A549 (cell line): ENCODE data around the gene PROM2. TPM values are rescaled to one million over a fixed set of nuclear protein-coding genes. Genes with fewer than 3 reads are reported as not detected.

Experiments
- ATAC-seq, 2 experiments: fragments of 200-7000 bp in 1 of 2; fragments of >200 bp in 1 of 2; cut with Nextera tagmentation in 1 of 2; cut with Tn5 transposase in 1 of 2; 3 replicates each; pipeline versions ENCODE4 v1.8.0 to v1.9.1; 2018 to 2020; ENCODE audit warnings: mild to moderate bottlenecking in 1 of 2, moderate library complexity in 1 of 2
- CTCF ChIA-PET: fragments of 300-600 bp; sonication (Branson Sonifier 250); formaldehyde crosslinking; extraction: SDS; loops from one replicate; lab custom pipeline; 2021; ENCODE audit warnings: antibody characterized with exemption, inconsistent platforms; lab: Yijun Ruan, JAX
- POLR2A ChIA-PET: fragments of 350-600 bp; formaldehyde crosslinking; extraction: SDS; loops from one replicate; lab custom pipeline; 2021; ENCODE audit warnings: antibody characterized with exemption, inconsistent platforms; lab: Yijun Ruan, JAX
- DNase-seq, 2 experiments: peaks; one replicate each; pipeline versions ENCODE4 v3.0.0 to v3.0.0-alpha.2; 2011 to 2016; ENCODE audit warnings: low read depth in 1 of 2, low spot score in 1 of 2
- FAIRE-seq: peaks from 2 replicates; lab custom pipeline; 2011; peaks lifted over from hg19 to GRCh38; lab: Jason Lieb, UNC
- H3K27ac ChIP-seq, 2 experiments: fragments of >200 bp; sonication (Bioruptor Twin); formaldehyde crosslinking; 3 replicates each; pipeline ENCODE4 v1.5.1; 2016 to 2017
- H3K4me1 ChIP-seq: fragments of >200 bp; sonication (Bioruptor Twin); formaldehyde crosslinking; 3 replicates; pipeline ENCODE4 v1.6.1; 2016
- H3K4me2 ChIP-seq: fragments of >200 bp; sonication (Bioruptor Twin); formaldehyde crosslinking; 3 replicates; pipeline ENCODE4 v1.6.1; 2016
- H3K4me3 ChIP-seq: fragments of >200 bp; sonication (Bioruptor Twin); formaldehyde crosslinking; 3 replicates; pipeline ENCODE4 v1.5.1; 2016
- H3K9me3 ChIP-seq: fragments of >200 bp; sonication (Bioruptor Twin); formaldehyde crosslinking; 3 replicates; pipeline ENCODE4 v1.6.1; 2016
- CBX2 ChIP-seq: fragments of 200-600 bp; sonication (generic); IDR thresholded peaks from 2 replicates; pipeline ENCODE4 v1.6.1; 2016; ENCODE audit warnings: low read depth, mild to moderate bottlenecking, borderline replicate concordance
- CHD4 ChIP-seq: fragments of 200-600 bp; sonication (generic); IDR thresholded peaks from 2 replicates; pipeline ENCODE4 v1.6.1; 2016; ENCODE audit warnings: antibody characterized with exemption, mild to moderate bottlenecking, borderline replicate concordance
- FOSB ChIP-seq: fragments of 250-450 bp; sonication (Bioruptor Pico); IDR thresholded peaks from 2 replicates; pipeline ENCODE4 v1.5.0; 2020; ENCODE audit warnings: mild to moderate bottlenecking, moderate library complexity
- GATA3 ChIP-seq: IDR thresholded peaks from 2 replicates; pipeline ENCODE4 v1.6.1; 2012; ENCODE audit warnings: borderline replicate concordance
- HOXA7 ChIP-seq: fragments of 250-450 bp; sonication (Bioruptor Pico); IDR thresholded peaks from 2 replicates; pipeline ENCODE4 v1.5.0; 2020; ENCODE audit warnings: mild to moderate bottlenecking, moderate library complexity
- JUNB ChIP-seq: fragments of >200 bp; sonication (Bioruptor Twin); formaldehyde crosslinking; IDR thresholded peaks from 2 replicates; pipeline ENCODE4 v1.6.1; 2016
- KDM1A ChIP-seq: fragments of 200-600 bp; sonication (generic); IDR thresholded peaks from 2 replicates; pipeline ENCODE4 v1.6.1; 2016; ENCODE audit warnings: low read depth, mild to moderate bottlenecking
- MAFK ChIP-seq: fragments of 450-650 bp; IDR thresholded peaks from 2 replicates; pipeline ENCODE4 v1.6.1; 2014; ENCODE audit not compliant: partially characterized antibody
- MYC ChIP-seq: IDR thresholded peaks from 2 replicates; pipeline ENCODE4 v1.6.1; 2012; ENCODE audit warnings: mild to moderate bottlenecking, inconsistent platforms, low read length, improper control_type of control experiment, borderline replicate concordance
- PHF8 ChIP-seq: fragments of 200-600 bp; sonication (generic); IDR thresholded peaks from 2 replicates; pipeline ENCODE4 v1.6.1; 2016; ENCODE audit warnings: low read depth, mild to moderate bottlenecking, antibody characterized with exemption, moderate library complexity, borderline replicate concordance
- RNF2 ChIP-seq: fragments of 200-600 bp; sonication (generic); IDR thresholded peaks from 2 replicates; pipeline ENCODE4 v1.6.1; 2016; ENCODE audit warnings: low read depth, mild to moderate bottlenecking, antibody characterized with exemption, moderate library complexity, borderline replicate concordance
- SMC3 ChIP-seq: fragments of >200 bp; sonication (Bioruptor Twin); formaldehyde crosslinking; IDR thresholded peaks from 3 replicates; pipeline ENCODE4 v1.6.1; 2018; ENCODE audit warnings: inconsistent platforms
- TFCP2L1 ChIP-seq: fragments of 250-450 bp; sonication (Bioruptor Pico); IDR thresholded peaks from 2 replicates; pipeline ENCODE4 v1.5.0; 2021; ENCODE audit warnings: mild to moderate bottlenecking
- TP53 ChIP-seq: fragments of 250-450 bp; sonication (Bioruptor Pico); IDR thresholded peaks from 2 replicates; pipeline ENCODE4 v1.5.0; 2021; ENCODE audit warnings: mild to moderate bottlenecking, moderate library complexity
- ZNF302 ChIP-seq: fragments of 250-450 bp; sonication (Bioruptor Pico); IDR thresholded peaks from 2 replicates; pipeline ENCODE4 v1.9.0; 2021; ENCODE audit warnings: inconsistent platforms, mild to moderate bottlenecking, moderate library complexity
- WGBS: methylation state at CpG from one replicate; pipeline ENCODE4 v1.1.6; 2017; ENCODE audit errors: missing lambda C conversion rate; 5-methylcytosine and 5-hydroxymethylcytosine counted together
- polyA plus RNA-seq, 4 experiments: library from polyadenylated mRNA; depleted of rRNA in 3 of 4; stranded (reverse); fragments of >200 nt; fragmentation: RNase III in 1 of 4; extraction: RNeasy Plus Mini Kit Qiagen cat#74134 plus additional on column Dnase treatment in 1 of 4; gene quantifications; 2 replicates in 3 of 4; 3 replicates in 1 of 4; pipeline ENCODE4 v1.2.3, GENCODE V29; 2011 to 2017
- TF ChIP-seq, protein P1 (sequence below): fragments of 200-600 bp; sonication (generic); IDR thresholded peaks from 2 replicates; pipeline ENCODE4 v1.6.1; 2016; ENCODE audit warnings: antibody characterized with exemption, mild to moderate bottlenecking, moderate library complexity
- TF ChIP-seq, protein P2 (sequence below): IDR thresholded peaks from 2 replicates; pipeline ENCODE4 v1.6.1; 2012; ENCODE audit warnings: low read depth, borderline replicate concordance
- TF ChIP-seq, protein P3 (sequence below): IDR thresholded peaks from 2 replicates; pipeline ENCODE4 v1.6.1; 2012

PROM2 gene
- polyA plus RNA-seq, 2 of the 4 experiments (the other 2 are of a cell fraction) = 0.08 to 0.09 TPM

GRCh38 chr2:95283562-95283961 lies 9.3 kb downstream of the PROM2 start:
- FAIRE-seq (no peak), DNase-seq (no peak), ATAC-seq (no peak)
- ChIA-PET CTCF (interaction anchor here (0.7 kb wide), 1 partner anchor 203 kb away, joined by 4 read pairs; no protein-coding TSS in a partner anchor), POLR2A (no interaction called here)
- H3K27ac ChIP-seq = no peak overlapping the region
- no peaks in the 10 kb centered on the region for H3K4me1 ChIP-seq
- WGBS = 68% methylated on average over 4 of the region's 4 CpGs
- peaks cover 7% of the 10 kb centered on the region; the same call in 2 of the 3 replicates for H3K9me3 ChIP-seq
- TF ChIP-seq SMC3 (no peak), CHD4 (no peak), GATA3 (no peak), FOSB (no peak), MYC (no peak), JUNB (no peak)
- no peak overlapping the region for H3K4me2 ChIP-seq
- no peak overlapping the region for H3K4me3 ChIP-seq

GRCh38 chr2:95284886-95285541 lies 10.8 kb downstream of the PROM2 start:
- no peak overlapping the region for H3K27ac ChIP-seq
- FAIRE-seq (no peak), DNase-seq (no peak)
- peaks cover 16% of the 10 kb centered on the region; the same call in 2 of the 3 replicates for H3K9me3 ChIP-seq
- CTCF ChIA-PET = interaction anchor here (0.6 to 0.9 kb wide), 4 partner anchors 10 to 130 kb away, joined by 3 read pairs; no protein-coding TSS in a partner anchor
- no peak overlapping the region for H3K4me2 ChIP-seq
- TF ChIP-seq MAFK (no peak), TP53 (CRISPR knock-in tag) (no peak)
- TF ChIP-seq, protein P1, sequence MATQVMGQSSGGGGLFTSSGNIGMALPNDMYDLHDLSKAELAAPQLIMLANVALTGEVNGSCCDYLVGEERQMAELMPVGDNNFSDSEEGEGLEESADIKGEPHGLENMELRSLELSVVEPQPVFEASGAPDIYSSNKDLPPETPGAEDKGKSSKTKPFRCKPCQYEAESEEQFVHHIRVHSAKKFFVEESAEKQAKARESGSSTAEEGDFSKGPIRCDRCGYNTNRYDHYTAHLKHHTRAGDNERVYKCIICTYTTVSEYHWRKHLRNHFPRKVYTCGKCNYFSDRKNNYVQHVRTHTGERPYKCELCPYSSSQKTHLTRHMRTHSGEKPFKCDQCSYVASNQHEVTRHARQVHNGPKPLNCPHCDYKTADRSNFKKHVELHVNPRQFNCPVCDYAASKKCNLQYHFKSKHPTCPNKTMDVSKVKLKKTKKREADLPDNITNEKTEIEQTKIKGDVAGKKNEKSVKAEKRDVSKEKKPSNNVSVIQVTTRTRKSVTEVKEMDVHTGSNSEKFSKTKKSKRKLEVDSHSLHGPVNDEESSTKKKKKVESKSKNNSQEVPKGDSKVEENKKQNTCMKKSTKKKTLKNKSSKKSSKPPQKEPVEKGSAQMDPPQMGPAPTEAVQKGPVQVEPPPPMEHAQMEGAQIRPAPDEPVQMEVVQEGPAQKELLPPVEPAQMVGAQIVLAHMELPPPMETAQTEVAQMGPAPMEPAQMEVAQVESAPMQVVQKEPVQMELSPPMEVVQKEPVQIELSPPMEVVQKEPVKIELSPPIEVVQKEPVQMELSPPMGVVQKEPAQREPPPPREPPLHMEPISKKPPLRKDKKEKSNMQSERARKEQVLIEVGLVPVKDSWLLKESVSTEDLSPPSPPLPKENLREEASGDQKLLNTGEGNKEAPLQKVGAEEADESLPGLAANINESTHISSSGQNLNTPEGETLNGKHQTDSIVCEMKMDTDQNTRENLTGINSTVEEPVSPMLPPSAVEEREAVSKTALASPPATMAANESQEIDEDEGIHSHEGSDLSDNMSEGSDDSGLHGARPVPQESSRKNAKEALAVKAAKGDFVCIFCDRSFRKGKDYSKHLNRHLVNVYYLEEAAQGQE = peak; percentile 73; the same call in 1 of the 2 replicates
- TF ChIP-seq, all 56 proteins: peak for 1
- ATAC-seq = no peak
- no peak overlapping the region for H3K4me3 ChIP-seq
- 70% methylated on average over 13 of the region's 13 CpGs for WGBS
- no peaks in the 10 kb centered on the region for H3K4me1 ChIP-seq
- POLR2A ChIA-PET = no interaction called here

GRCh38 chr2:95285542-95285932 lies 11.3 kb downstream of the PROM2 start:
- ChIA-PET POLR2A (no interaction called here), CTCF (interaction anchor here (0.6 to 0.9 kb wide), 2 partner anchors 97 to 130 kb away, joined by 3 read pairs; no protein-coding TSS in a partner anchor)
- no peak for DNase-seq
- H3K4me1 ChIP-seq = no peaks in the 10 kb centered on the region
- ATAC-seq = no peak
- H3K27ac ChIP-seq = no peak overlapping the region
- no peak overlapping the region for H3K4me3 ChIP-seq
- TF ChIP-seq PHF8 (no peak), HOXA7 (CRISPR knock-in tag) (no peak), RNF2 (no peak), CBX2 (no peak), ZNF302 (CRISPR knock-in tag) (no peak), TFCP2L1 (no peak), KDM1A (no peak), SMC3 (no peak)
- TF ChIP-seq, protein P1 = no peak; the same call in 1 of the 2 replicates
- TF ChIP-seq, protein P2, sequence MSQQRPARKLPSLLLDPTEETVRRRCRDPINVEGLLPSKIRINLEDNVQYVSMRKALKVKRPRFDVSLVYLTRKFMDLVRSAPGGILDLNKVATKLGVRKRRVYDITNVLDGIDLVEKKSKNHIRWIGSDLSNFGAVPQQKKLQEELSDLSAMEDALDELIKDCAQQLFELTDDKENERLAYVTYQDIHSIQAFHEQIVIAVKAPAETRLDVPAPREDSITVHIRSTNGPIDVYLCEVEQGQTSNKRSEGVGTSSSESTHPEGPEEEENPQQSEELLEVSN = no peak
- TF ChIP-seq, protein P3, sequence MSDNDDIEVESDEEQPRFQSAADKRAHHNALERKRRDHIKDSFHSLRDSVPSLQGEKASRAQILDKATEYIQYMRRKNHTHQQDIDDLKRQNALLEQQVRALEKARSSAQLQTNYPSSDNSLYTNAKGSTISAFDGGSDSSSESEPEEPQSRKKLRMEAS = no peak
- no peak overlapping the region for H3K4me2 ChIP-seq
- H3K9me3 ChIP-seq = peaks cover 21% of the 10 kb centered on the region
- 22% methylated on average over 3 of the region's 4 CpGs for WGBS
- no peak for FAIRE-seq
